ENCODE data around the gene BDKRB1. TPM values are rescaled to one million over a fixed set of nuclear protein-coding genes. Genes with fewer than 3 reads are reported as not detected.

BDKRB1 gene
- total and polyA plus RNA-seq, 7 experiments from 2014 or later, result not detected

DNA sequence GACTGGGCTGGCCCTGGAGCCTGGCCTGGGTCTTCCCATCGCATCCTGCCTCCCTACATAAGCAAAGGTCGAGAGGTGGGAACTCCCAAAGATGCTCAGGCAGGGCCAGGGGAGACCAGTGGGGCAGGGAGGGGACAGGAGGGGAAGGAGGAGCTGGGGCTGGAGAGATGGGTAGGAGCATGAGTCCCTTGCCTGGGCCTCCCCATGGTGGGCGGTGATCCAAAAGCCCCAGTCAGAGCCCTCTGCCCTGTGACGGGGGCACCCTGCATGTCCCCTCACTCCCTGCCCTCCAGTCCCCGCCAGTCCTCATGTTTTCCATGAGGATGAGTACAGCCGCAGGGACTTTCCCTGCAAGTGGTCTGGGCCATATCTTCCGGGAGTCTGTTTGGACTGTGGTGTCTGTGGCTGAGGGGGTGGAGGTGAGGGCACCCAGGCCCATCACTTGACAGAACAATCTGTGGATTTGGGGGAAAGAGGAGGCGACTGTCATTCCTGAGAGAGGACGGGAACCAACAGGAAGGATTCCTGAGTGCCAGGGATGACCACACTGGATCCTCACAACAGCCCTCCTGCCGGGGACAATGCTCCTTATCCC, 42.0 kb upstream of the BDKRB1 start:
- H3K9me3 ChIP-seq (ENCODE audit: control insufficient read depth in 2 of 3, low read length in 3 of 3), result peaks cover 0 to 10% (median 0%) of the 10 kb centered on the region in 3 experiments
- H3K4me1 ChIP-seq (ENCODE audit: control insufficient read depth in 2 of 2, insufficient read depth in 2 of 2, low read length in 2 of 2), result no peaks in the 10 kb centered on the region
- H3K36me3 Mint-ChIP-seq, result peaks cover 0 to 7% (median 0%) of the 10 kb centered on the region in 5 donors
- no peaks in the 10 kb centered on the region for H3K36me3 ChIP-seq (ENCODE audit: control insufficient read depth in 2 of 3, insufficient read depth in 3 of 3, low read length in 3 of 3)
- intact Hi-C loops (cut with micrococcal nuclease), result no loop called here
- CTCF ChIA-PET, result no interaction called here
- H3K27me3 ChIP-seq (ENCODE audit: control insufficient read depth in 2 of 2, insufficient read depth in 2 of 2, low read length in 2 of 2), result no peaks in the 10 kb centered on the region
- peak overlapping the region in 1 of 9 donors; percentile 14 for H3K27ac Mint-ChIP-seq
- DNase-seq, result no peak
- H3K4me3 Mint-ChIP-seq, result no peak overlapping the region
- no peak for ATAC-seq
- POLR2A ChIA-PET, result no interaction called here
- H3K4me3 ChIP-seq (ENCODE audit: low read length), result no peak overlapping the region
- H3K4me1 Mint-ChIP-seq, result no peaks in the 10 kb centered on the region
- H3K9me3 Mint-ChIP-seq, result peaks cover 0 to 24% (median 6%) of the 10 kb centered on the region in 11 donors
- no peak overlapping the region for H3K27ac ChIP-seq (ENCODE audit: low read depth, low read length)
- peaks cover 0 to 10% (median under 1%) of the 10 kb centered on the region in 5 donors for H3K27me3 Mint-ChIP-seq

DNA sequence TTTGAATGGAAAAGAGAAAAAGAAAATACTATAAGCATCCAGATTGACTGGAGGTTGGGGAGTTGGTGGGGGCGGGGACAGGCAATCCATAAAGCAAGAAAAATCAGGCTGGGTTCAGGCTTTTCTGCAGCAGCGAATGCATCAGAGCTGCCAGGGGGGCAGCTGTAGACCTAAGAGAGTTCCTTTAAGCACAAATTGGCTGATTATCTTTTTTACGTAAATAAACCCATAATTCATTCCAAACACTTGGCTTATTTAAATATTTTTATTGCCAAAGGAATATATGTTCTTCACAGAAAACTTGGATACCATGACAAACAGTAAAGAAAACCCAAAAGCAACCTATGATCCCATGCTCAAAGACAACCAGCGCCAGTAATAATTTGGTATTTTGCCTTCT, 41.2 kb upstream of the BDKRB1 start:
- Mint-ChIP-seq H3K4me1 (no peaks in the 10 kb centered on the region), H3K27ac (no peak overlapping the region), H3K36me3 (peaks cover 0 to 7% (median 0%) of the 10 kb centered on the region in 5 donors), H3K27me3 (peaks cover 0 to 10% (median 0%) of the 10 kb centered on the region in 5 donors), H3K4me3 (no peak overlapping the region), H3K9me3 (peaks cover 0 to 24% (median 6%) of the 10 kb centered on the region in 11 donors)
- intact Hi-C loops (cut with micrococcal nuclease), result no loop called here
- ChIA-PET POLR2A (no interaction called here), CTCF (no interaction called here)
- H3K4me3 ChIP-seq (ENCODE audit: low read length), result no peak overlapping the region
- ATAC-seq (no peak), DNase-seq (no peak)
- no peaks in the 10 kb centered on the region for H3K27me3 ChIP-seq (ENCODE audit: control insufficient read depth in 2 of 2, insufficient read depth in 2 of 2, low read length in 2 of 2)
- H3K36me3 ChIP-seq (ENCODE audit: control insufficient read depth in 2 of 3, insufficient read depth in 3 of 3, low read length in 3 of 3), result no peaks in the 10 kb centered on the region
- peaks cover 0 to 10% (median 0%) of the 10 kb centered on the region in 3 experiments for H3K9me3 ChIP-seq (ENCODE audit: control insufficient read depth in 2 of 3, low read length in 3 of 3)
- no peaks in the 10 kb centered on the region for H3K4me1 ChIP-seq (ENCODE audit: control insufficient read depth in 2 of 2, insufficient read depth in 2 of 2, low read length in 2 of 2)
- H3K27ac ChIP-seq (ENCODE audit: low read depth, low read length), result no peak overlapping the region

DNA sequence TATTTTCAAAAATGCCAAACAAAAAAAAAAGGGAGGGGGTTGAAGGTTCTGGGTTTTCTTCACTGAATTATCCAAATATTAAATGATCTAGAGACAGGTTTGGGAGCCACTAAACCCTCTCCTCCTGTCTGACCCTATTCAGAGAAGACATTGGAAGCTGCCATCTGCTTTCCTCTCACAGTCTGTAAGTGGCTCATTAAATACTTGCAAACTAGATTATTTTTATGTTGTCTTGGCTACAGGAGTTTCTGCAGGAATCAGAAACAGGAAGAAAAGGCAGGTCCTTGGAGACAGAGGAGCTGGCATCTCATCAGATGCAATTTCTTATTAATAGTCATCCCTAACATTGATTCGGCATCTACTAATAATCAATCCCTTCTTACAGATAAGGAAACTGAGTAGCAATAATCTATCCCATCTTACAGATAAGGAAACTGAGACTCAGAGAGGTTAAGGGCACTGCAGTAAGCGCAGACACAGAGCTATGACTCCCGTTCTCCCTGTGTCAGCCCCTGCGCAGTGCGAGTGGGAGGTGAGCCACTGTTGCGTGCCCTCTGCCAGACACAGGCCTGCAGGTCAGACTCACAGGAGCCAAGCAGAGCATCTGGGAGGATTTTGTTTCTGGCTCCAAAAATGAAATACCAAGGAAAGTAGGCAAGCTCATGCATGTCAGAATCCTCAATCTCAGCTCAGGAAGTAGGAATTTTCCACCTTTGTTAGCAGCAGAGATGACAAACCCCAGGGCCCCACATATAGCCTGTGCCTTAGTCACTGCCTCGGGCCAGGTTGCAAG, 40.4 kb upstream of the BDKRB1 start:
- no peak overlapping the region for H3K27ac Mint-ChIP-seq
- H3K4me3 Mint-ChIP-seq, result no peak overlapping the region
- no peaks in the 10 kb centered on the region for H3K4me1 ChIP-seq (ENCODE audit: control insufficient read depth in 2 of 2, insufficient read depth in 2 of 2, low read length in 2 of 2)
- DNase-seq, result no peak
- no peaks in the 10 kb centered on the region for H3K4me1 Mint-ChIP-seq
- peaks cover 0 to 24% (median 6%) of the 10 kb centered on the region in 11 donors for H3K9me3 Mint-ChIP-seq
- no peak for ATAC-seq
- POLR2A ChIA-PET, result no interaction called here
- peaks cover 0 to 10% (median 0%) of the 10 kb centered on the region in 3 experiments for H3K9me3 ChIP-seq (ENCODE audit: control insufficient read depth in 2 of 3, low read length in 3 of 3)
- H3K27me3 ChIP-seq (ENCODE audit: control insufficient read depth in 2 of 2, insufficient read depth in 2 of 2, low read length in 2 of 2), result no peaks in the 10 kb centered on the region
- CTCF ChIA-PET, result interaction anchor here (1.0 kb wide), 1 partner anchor 98 kb away, joined by 3 read pairs; no protein-coding TSS in a partner anchor
- H3K4me3 ChIP-seq (ENCODE audit: low read length), result no peak overlapping the region
- intact Hi-C loops (cut with micrococcal nuclease), result no loop called here
- H3K36me3 Mint-ChIP-seq, result peaks cover 0 to 7% (median 0%) of the 10 kb centered on the region in 5 donors
- H3K27ac ChIP-seq (ENCODE audit: low read depth, low read length), result no peak overlapping the region
- H3K36me3 ChIP-seq (ENCODE audit: control insufficient read depth in 2 of 3, insufficient read depth in 3 of 3, low read length in 3 of 3), result no peaks in the 10 kb centered on the region
- peaks cover 0 to 12% (median 1%) of the 10 kb centered on the region in 5 donors for H3K27me3 Mint-ChIP-seq

DNA sequence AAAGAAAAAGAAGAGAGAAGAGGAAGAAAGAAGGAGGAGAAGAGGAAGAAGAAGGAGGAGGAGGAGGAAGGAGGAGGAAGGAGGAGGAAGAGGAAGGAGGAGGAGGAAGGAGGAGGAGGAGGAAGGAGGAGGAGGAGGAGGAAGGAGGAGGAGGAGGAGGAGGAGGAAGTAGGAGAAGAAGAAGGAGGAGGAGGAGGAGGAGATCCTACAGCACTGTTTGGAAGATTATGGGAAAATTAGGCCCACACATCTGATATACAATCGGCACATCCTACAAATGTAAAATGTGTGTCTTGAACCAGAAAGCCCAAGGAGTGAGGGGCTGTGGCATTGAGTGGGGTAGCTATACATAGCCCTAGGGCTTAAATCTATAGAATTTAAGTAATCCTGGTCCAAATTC, 39.4 kb upstream of the BDKRB1 start:
- ATAC-seq, result no peak
- Histone ChIP-seq H3K4me3 (ENCODE audit: low read length) (no peak overlapping the region), H3K36me3 (ENCODE audit: control insufficient read depth in 2 of 3, insufficient read depth in 3 of 3, low read length in 3 of 3) (no peaks in the 10 kb centered on the region), H3K27ac (ENCODE audit: low read depth, low read length) (no peak overlapping the region), H3K9me3 (ENCODE audit: control insufficient read depth in 2 of 3, low read length in 3 of 3) (peaks cover 0 to 9% (median 0%) of the 10 kb centered on the region in 3 experiments), H3K4me1 (ENCODE audit: control insufficient read depth in 2 of 2, insufficient read depth in 2 of 2, low read length in 2 of 2) (no peaks in the 10 kb centered on the region), H3K27me3 (ENCODE audit: control insufficient read depth in 2 of 2, insufficient read depth in 2 of 2, low read length in 2 of 2) (no peaks in the 10 kb centered on the region)
- POLR2A ChIA-PET, result no interaction called here
- Mint-ChIP-seq H3K4me1 (no peaks in the 10 kb centered on the region), H3K9me3 (peaks cover 0 to 18% (median 6%) of the 10 kb centered on the region in 11 donors), H3K27me3 (peaks cover 0 to 17% (median 2%) of the 10 kb centered on the region in 5 donors), H3K4me3 (no peak overlapping the region), H3K27ac (no peak overlapping the region), H3K36me3 (peaks cover 0 to 7% (median 0%) of the 10 kb centered on the region in 5 donors)
- CTCF ChIA-PET, result interaction anchor here (0.7 kb wide), 2 partner anchors 44 to 102 kb away, joined by 3 read pairs; no protein-coding TSS in a partner anchor
- DNase-seq, result no peak
- intact Hi-C loops (cut with micrococcal nuclease), result no loop called here

DNA sequence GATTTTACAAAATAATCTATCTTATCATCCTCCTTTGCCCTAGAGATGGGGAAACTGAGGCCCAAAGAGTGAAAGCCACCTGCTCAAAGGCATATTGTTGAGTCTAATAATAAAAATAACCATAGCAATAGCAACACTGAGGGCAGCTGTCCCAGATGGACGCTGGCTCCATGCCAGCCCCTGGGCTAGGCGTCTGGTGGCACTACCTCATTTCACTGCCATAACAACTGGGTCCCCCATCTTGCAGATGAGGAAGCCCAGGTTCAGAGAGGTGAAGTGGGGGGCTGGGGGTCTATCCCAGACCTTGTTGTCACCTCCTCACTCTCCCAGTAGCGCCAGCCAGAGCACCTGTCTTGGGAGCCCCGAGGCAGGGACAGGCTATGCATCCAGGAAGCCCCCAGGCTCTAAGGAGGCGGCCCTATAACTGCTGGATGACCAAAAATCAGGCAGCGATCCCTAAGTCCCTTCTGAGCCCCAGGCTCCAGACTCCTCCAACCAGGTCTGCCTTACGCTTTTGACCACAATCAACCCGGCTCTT, 38.6 kb upstream of the BDKRB1 start:
- H3K36me3 ChIP-seq (ENCODE audit: control insufficient read depth in 2 of 3, insufficient read depth in 3 of 3, low read length in 3 of 3), result no peaks in the 10 kb centered on the region
- peaks cover 0 to 18% (median 2%) of the 10 kb centered on the region in 5 donors for H3K27me3 Mint-ChIP-seq
- POLR2A ChIA-PET, result no interaction called here
- H3K27ac Mint-ChIP-seq, result no peak overlapping the region
- H3K9me3 ChIP-seq (ENCODE audit: control insufficient read depth in 2 of 3, low read length in 3 of 3), result peaks cover 0 to 1% (median 0%) of the 10 kb centered on the region in 3 experiments
- ATAC-seq, result no peak
- CTCF ChIA-PET, result interaction anchor here (0.7 to 1.0 kb wide), 2 partner anchors 12 to 103 kb away, joined by 3 read pairs; no protein-coding TSS in a partner anchor
- H3K4me3 ChIP-seq (ENCODE audit: low read length), result no peak overlapping the region
- peaks cover 0 to under 1% (median 0%) of the 10 kb centered on the region in 5 donors for H3K36me3 Mint-ChIP-seq
- H3K27ac ChIP-seq (ENCODE audit: low read depth, low read length), result no peak overlapping the region
- H3K4me1 ChIP-seq (ENCODE audit: control insufficient read depth in 2 of 2, insufficient read depth in 2 of 2, low read length in 2 of 2), result no peaks in the 10 kb centered on the region
- intact Hi-C loops (cut with micrococcal nuclease), result no loop called here
- no peak for DNase-seq
- H3K27me3 ChIP-seq (ENCODE audit: control insufficient read depth in 2 of 2, insufficient read depth in 2 of 2, low read length in 2 of 2), result no peaks in the 10 kb centered on the region
- peaks cover 0 to 10% (median 3%) of the 10 kb centered on the region in 11 donors for H3K9me3 Mint-ChIP-seq
- H3K4me3 Mint-ChIP-seq, result no peak overlapping the region
- H3K4me1 Mint-ChIP-seq, result no peaks in the 10 kb centered on the region

DNA sequence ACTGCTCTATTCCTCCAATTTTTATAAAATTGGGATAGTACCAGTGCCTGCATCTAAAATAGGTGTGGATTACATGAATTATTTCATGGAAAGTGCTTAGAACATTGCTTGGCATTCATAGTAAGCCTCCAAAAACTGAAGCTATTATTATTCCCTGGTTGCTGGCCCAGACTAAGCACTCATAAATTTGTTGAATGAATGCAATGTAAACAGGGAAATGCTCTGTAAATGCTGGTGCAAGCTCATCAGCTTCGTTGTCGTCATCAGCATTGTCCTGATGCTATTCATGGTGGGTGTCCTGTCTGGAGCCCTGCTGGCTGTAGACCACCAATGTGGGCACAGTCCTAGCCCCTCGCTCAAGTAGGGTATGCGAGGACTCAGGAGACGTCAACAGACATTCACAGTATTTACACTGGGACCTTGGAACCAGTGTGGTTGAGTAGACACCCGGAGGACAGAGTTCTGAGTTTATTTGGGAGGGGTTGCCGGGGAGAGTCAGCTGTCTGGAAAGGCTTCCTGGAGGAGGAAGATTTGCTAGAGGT, 34.8 kb upstream of the BDKRB1 start:
- Mint-ChIP-seq H3K9me3 (peaks cover 0 to 3% (median 0%) of the 10 kb centered on the region in 11 donors), H3K27me3 (peaks cover 0 to 18% (median 0%) of the 10 kb centered on the region in 5 donors), H3K27ac (no peak overlapping the region), H3K36me3 (no peaks in the 10 kb centered on the region), H3K4me1 (no peaks in the 10 kb centered on the region), H3K4me3 (no peak overlapping the region)
- intact Hi-C loops (cut with micrococcal nuclease), result no loop called here
- no peaks in the 10 kb centered on the region for H3K4me1 ChIP-seq (ENCODE audit: control insufficient read depth in 2 of 2, insufficient read depth in 2 of 2, low read length in 2 of 2)
- no peak for ATAC-seq
- H3K36me3 ChIP-seq (ENCODE audit: control insufficient read depth in 2 of 3, insufficient read depth in 3 of 3, low read length in 3 of 3), result no peaks in the 10 kb centered on the region
- DNase-seq, result no peak
- H3K27ac ChIP-seq (ENCODE audit: low read depth, low read length), result no peak overlapping the region
- CTCF ChIA-PET, result no interaction called here
- H3K9me3 ChIP-seq (ENCODE audit: control insufficient read depth in 2 of 3, low read length in 3 of 3), result no peaks in the 10 kb centered on the region
- POLR2A ChIA-PET, result no interaction called here
- H3K27me3 ChIP-seq (ENCODE audit: control insufficient read depth in 2 of 2, insufficient read depth in 2 of 2, low read length in 2 of 2), result no peaks in the 10 kb centered on the region
- no peak overlapping the region for H3K4me3 ChIP-seq (ENCODE audit: low read length)
